BE2C (cell line): ENCODE data around the gene NUP214.

Experiments used
- DNase-seq: peaks from one replicate; pipeline ENCODE4 v3.0.0-alpha.2; 2020
- H3K27me3 ChIP-seq: fragments of 250-450 bp; sonication (Bioruptor Pico); 2 replicates; pipeline ENCODE4 v1.5.1; 2020; ENCODE audit warnings: mild to moderate bottlenecking
- H3K36me3 ChIP-seq: fragments of 250-450 bp; sonication (Bioruptor Pico); 2 replicates; pipeline ENCODE4 v1.5.1; 2020; ENCODE audit warnings: mild to moderate bottlenecking
- H3K4me1 ChIP-seq: fragments of 250-450 bp; sonication (Bioruptor Pico); 2 replicates; pipeline ENCODE4 v1.5.1; 2020
- H3K4me3 ChIP-seq: 2 replicates; pipeline ENCODE4 v1.5.1; 2011; ENCODE audit warnings: low read depth, low read length
- H3K9me3 ChIP-seq: fragments of 250-450 bp; sonication (Bioruptor Pico); 2 replicates; pipeline ENCODE4 v1.5.1; 2020
- TF ChIP-seq, protein P1 (sequence below): IDR thresholded peaks from 2 replicates; pipeline ENCODE4 v1.5.1; 2012; ENCODE audit warnings: mild to moderate bottlenecking, low read depth, low read length

NUP214 gene

DNA sequence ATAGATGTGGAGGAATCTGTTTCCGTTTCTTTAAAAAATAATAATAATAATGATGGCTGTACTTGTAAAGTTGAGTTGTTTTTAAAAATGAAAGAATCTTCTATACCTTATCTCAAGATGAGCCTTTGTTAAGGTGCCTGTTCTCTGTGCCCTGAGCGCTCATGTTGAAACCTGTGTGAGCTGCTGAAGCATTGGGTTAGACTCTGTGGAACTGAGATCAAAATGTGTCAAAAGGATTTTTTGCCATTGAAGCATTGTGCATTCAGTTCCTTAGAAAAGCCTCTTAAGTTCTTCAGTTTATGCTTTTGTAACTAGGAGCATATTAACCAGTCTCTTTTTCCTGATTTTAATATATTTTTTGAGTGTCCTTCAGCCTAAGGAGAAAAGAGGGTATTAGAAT is 67.7 kb downstream of the NUP214 start:
- H3K36me3 ChIP-seq = peaks cover 59% of the 10 kb centered on the region
- H3K9me3 ChIP-seq = no peaks in the 10 kb centered on the region
- no peak overlapping the region for H3K4me3 ChIP-seq
- TF ChIP-seq, protein P1, sequence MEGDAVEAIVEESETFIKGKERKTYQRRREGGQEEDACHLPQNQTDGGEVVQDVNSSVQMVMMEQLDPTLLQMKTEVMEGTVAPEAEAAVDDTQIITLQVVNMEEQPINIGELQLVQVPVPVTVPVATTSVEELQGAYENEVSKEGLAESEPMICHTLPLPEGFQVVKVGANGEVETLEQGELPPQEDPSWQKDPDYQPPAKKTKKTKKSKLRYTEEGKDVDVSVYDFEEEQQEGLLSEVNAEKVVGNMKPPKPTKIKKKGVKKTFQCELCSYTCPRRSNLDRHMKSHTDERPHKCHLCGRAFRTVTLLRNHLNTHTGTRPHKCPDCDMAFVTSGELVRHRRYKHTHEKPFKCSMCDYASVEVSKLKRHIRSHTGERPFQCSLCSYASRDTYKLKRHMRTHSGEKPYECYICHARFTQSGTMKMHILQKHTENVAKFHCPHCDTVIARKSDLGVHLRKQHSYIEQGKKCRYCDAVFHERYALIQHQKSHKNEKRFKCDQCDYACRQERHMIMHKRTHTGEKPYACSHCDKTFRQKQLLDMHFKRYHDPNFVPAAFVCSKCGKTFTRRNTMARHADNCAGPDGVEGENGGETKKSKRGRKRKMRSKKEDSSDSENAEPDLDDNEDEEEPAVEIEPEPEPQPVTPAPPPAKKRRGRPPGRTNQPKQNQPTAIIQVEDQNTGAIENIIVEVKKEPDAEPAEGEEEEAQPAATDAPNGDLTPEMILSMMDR = no peak
- H3K4me1 ChIP-seq = no peaks in the 10 kb centered on the region
- no peaks in the 10 kb centered on the region for H3K27me3 ChIP-seq
- no peak for DNase-seq

DNA sequence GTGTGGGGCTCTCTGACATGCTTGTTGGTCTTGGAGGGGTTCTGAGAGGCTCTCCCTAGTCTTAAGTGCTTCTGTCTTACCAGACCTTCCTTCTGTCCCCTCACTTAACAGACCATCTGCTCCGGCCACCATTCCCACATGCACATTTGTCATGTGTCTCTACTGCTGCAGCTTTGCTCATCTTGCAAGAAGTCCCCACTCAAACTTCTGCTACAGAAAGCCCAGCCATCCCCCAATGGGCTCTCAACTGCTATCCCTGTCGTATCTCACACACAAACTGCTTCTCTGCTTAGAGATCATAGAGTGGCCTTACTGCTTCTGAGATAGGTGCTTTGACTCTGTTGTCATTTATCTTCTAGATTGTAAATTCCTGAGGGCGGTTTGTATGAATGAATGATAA is 69.4 kb downstream of the NUP214 start:
- no peaks in the 10 kb centered on the region for H3K27me3 ChIP-seq
- no peak overlapping the region for H3K4me3 ChIP-seq
- TF ChIP-seq, protein P1 = no peak
- H3K9me3 ChIP-seq = no peaks in the 10 kb centered on the region
- no peak for DNase-seq
- no peaks in the 10 kb centered on the region for H3K4me1 ChIP-seq
- peaks cover 58% of the 10 kb centered on the region for H3K36me3 ChIP-seq

DNA sequence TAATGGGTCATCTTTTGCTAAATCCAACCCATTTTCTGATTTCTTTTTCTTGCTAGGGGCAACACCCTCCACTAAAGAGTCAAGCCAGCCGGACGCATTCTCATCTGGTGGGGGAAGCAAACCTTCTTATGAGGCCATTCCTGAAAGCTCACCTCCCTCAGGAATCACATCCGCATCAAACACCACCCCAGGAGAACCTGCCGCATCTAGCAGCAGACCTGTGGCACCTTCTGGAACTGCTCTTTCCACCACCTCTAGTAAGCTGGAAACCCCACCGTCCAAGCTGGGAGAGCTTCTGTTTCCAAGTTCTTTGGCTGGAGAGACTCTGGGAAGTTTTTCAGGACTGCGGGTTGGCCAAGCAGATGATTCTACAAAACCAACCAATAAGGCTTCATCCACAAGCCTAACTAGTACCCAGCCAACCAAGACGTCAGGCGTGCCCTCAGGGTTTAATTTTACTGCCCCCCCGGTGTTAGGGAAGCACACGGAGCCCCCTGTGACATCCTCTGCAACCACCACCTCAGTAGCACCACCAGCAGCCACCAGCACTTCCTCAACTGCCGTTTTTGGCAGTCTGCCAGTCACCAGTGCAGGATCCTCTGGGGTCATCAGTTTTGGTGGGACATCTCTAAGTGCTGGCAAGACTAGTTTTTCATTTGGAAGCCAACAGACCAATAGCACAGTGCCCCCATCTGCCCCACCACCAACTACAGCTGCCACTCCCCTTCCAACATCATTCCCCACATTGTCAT is 72.0 kb downstream of the NUP214 start:
- no peaks in the 10 kb centered on the region for H3K27me3 ChIP-seq
- DNase-seq = peak; percentile 22
- H3K36me3 ChIP-seq = peaks cover 61% of the 10 kb centered on the region
- no peaks in the 10 kb centered on the region for H3K9me3 ChIP-seq
- no peaks in the 10 kb centered on the region for H3K4me1 ChIP-seq
- TF ChIP-seq, protein P1 = no peak
- no peak overlapping the region for H3K4me3 ChIP-seq

DNA sequence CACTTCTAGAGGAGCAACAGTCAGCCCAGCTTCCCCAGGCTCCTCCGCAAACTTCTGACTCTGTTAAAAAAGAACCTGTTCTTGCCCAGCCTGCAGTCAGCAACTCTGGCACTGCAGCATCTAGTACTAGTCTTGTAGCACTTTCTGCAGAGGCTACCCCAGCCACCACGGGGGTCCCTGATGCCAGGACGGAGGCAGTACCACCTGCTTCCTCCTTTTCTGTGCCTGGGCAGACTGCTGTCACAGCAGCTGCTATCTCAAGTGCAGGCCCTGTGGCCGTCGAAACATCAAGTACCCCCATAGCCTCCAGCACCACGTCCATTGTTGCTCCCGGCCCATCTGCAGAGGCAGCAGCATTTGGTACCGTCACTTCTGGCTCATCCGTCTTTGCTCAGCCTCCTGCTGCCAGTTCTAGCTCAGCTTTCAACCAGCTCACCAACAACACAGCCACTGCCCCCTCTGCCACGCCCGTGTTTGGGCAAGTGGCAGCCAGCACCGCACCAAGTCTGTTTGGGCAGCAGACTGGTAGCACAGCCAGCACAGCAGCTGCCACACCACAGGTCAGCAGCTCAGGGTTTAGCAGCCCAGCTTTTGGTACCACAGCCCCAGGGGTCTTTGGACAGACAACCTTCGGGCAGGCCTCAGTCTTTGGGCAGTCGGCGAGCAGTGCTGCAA is 72.8 kb downstream of the NUP214 start:
- no peak overlapping the region for H3K4me3 ChIP-seq
- H3K9me3 ChIP-seq = no peaks in the 10 kb centered on the region
- TF ChIP-seq, protein P1 = no peak
- no peak for DNase-seq
- no peaks in the 10 kb centered on the region for H3K27me3 ChIP-seq
- H3K4me1 ChIP-seq = no peaks in the 10 kb centered on the region
- H3K36me3 ChIP-seq = peaks cover 57% of the 10 kb centered on the region

DNA sequence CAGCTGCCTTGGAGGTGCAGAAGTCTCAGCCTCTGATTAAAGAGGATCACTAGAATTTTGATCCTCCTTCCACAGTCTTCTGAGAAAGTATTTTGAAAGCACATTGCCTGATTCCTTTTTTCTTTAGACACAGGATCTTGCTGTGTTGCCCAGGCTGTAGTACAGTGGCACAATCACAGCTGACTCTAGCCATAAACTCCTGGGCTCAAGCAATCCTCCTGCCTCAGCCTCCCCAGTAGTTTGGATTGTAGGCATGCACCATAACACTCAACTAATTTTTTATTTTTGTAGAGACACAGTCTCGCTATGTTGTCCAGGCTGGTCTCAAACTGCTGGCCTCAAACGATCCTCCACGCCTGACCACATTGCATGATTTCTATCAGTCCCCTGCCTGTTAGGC is 76.5 kb downstream of the NUP214 start:
- TF ChIP-seq, protein P1 = no peak

DNA sequence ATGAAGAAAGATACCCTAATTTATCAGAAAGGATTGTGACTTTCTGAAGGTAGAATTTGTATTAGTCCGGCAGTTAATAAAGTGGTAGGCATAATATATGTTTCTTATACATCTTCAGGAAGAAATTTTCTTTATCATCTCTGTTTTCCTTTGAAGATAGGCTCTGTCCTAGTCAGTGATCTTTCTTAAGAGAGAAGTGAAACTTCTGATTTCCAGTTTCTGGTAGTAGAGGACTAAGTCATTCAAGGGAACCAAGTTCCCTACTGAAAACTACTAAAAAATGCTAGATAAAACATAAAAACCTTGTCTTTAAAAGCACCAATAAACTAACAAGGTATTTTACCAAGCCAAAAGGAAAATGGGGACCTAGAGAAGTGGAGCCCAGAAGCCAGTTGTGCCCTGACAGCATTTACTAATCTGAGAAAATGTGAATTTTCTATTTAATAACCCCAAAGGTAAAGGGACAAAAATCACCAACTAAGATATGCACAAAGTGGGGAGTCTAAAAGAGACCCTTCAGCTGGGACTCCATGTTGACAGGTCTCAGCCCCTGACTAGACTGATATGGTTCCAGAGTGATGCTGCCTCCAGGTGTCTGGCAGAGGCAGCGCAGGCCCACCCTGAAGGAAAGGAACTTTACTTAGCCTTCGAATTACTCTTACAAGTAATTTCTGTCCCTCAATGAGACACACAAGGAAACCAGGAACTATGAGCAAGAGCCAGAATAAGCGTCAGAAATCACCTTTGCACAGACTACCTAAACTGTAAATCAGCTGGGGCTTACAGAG is 78.2 kb downstream of the NUP214 start:
- DNase-seq = no peak
- Histone ChIP-seq H3K4me3 (no peak overlapping the region), H3K9me3 (no peaks in the 10 kb centered on the region), H3K4me1 (no peaks in the 10 kb centered on the region), H3K27me3 (no peaks in the 10 kb centered on the region), H3K36me3 (peaks cover 29% of the 10 kb centered on the region)
- TF ChIP-seq, protein P1 = peak; percentile 39

More for the DNA sequence above, 76.5 kb downstream of the NUP214 start:
- Histone ChIP-seq H3K4me1 (no peaks in the 10 kb centered on the region), H3K4me3 (no peak overlapping the region), H3K36me3 (peaks cover 46% of the 10 kb centered on the region), H3K9me3 (no peaks in the 10 kb centered on the region), H3K27me3 (no peaks in the 10 kb centered on the region)
- DNase-seq = no peak
